Nephron progenitor cell (in vitro differentiated cells): ENCODE data around the gene DCBLD2.
"Not testable (repeated sequence)": the region's sequence is repeated elsewhere in the genome, so short reads cannot be mapped to it uniquely, and the experiment has no call there.

ENCODE experiments used
- DNase-seq: peaks from one replicate; pipeline ENCODE4 v3.0.0; 2021
- H3K27ac Mint-ChIP-seq: 2 replicates; pipeline ENCODE4 v1.8.0; 2021; ENCODE audit warnings: mild to moderate bottlenecking, moderate library complexity, mixed read lengths
- H3K27me3 Mint-ChIP-seq: 2 replicates; pipeline ENCODE4 v1.8.0; 2021; ENCODE audit warnings: mild to moderate bottlenecking, low read depth, mixed read lengths; ENCODE audit not compliant: poor library complexity
- H3K36me3 Mint-ChIP-seq: 2 replicates; pipeline ENCODE4 v1.8.0; 2021; ENCODE audit warnings: low read depth, mixed read lengths
- H3K4me1 Mint-ChIP-seq: 2 replicates; pipeline ENCODE4 v1.8.0; 2021; ENCODE audit warnings: mixed read lengths
- H3K4me3 Mint-ChIP-seq: 2 replicates; pipeline ENCODE4 v1.8.0; 2021; ENCODE audit warnings: mild to moderate bottlenecking, moderate library complexity, mixed read lengths
- H3K9me3 Mint-ChIP-seq: 2 replicates; pipeline ENCODE4 v1.8.0; 2021; ENCODE audit warnings: mild to moderate bottlenecking, moderate library complexity, mixed read lengths
- CTCF ChIP-seq: fragments of 200-600 bp; sonication (generic); IDR thresholded peaks from 2 replicates; pipeline ENCODE4 v1.5.0; 2021; ENCODE audit warnings: antibody characterized with exemption

Gene DCBLD2

DNA sequence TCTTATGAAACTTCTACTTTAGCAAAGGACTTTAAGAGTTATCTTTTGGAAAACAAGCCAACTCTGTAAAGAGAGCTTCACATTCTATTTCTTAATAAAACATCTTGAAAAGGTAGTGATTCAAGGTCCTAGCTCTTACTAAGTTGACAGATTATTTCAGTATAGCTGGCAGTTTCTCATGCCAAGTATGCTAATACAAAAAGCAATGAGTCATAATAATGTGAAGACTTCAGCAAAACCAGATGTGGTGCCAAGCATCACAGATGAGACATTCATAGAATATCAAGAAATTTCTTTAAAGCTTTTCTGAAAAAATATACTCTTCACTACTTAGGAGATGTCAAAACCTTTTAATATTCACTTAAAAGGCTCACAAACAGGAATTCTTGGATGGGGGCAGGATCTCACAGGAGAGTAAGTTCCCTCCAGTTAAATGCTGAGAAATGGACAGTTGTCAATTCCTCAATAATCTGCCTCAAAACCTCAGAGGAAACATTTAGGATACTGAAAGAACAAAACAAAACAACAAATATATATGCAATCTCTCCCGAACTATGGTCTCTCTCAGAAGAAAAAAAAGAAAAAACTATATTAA lies 45.6 kb downstream of the DCBLD2 start:
- TF ChIP-seq CTCF = no peak
- H3K4me1 Mint-ChIP-seq = no peaks in the 10 kb centered on the region
- H3K27ac Mint-ChIP-seq = no peak overlapping the region
- peaks cover 92% of the 10 kb centered on the region for H3K36me3 Mint-ChIP-seq
- no peaks in the 10 kb centered on the region for H3K27me3 Mint-ChIP-seq
- DNase-seq = no peak
- H3K9me3 Mint-ChIP-seq = peaks cover 61% of the 10 kb centered on the region
- H3K4me3 Mint-ChIP-seq = no peak overlapping the region

GRCh38 chr3:98848108-98848507 lies 53.4 kb downstream of the DCBLD2 start:
- Mint-ChIP-seq H3K27me3 (no peaks in the 10 kb centered on the region), H3K4me1 (no peaks in the 10 kb centered on the region), H3K9me3 (peaks cover 11% of the 10 kb centered on the region), H3K27ac (no peak overlapping the region), H3K36me3 (peaks cover 73% of the 10 kb centered on the region), H3K4me3 (no peak overlapping the region)
- no peak for TF ChIP-seq CTCF
- no peak for DNase-seq

- TF ChIP-seq CTCF = no peak
- H3K4me3 Mint-ChIP-seq = no peak overlapping the region
- peaks cover under 1% of the 10 kb centered on the region for H3K27me3 Mint-ChIP-seq
- H3K9me3 Mint-ChIP-seq = peaks cover 7% of the 10 kb centered on the region
- no peaks in the 10 kb centered on the region for H3K4me1 Mint-ChIP-seq
- peaks cover 73% of the 10 kb centered on the region for H3K36me3 Mint-ChIP-seq
- no peak for DNase-seq
- no peak overlapping the region for H3K27ac Mint-ChIP-seq
Observed at GRCh38 chr3:98846101-98846500, 55.4 kb downstream of the DCBLD2 start.

- Mint-ChIP-seq H3K36me3 (peaks cover 72% of the 10 kb centered on the region), H3K9me3 (peaks cover 25% of the 10 kb centered on the region), H3K27ac (no peak overlapping the region), H3K4me1 (no peaks in the 10 kb centered on the region), H3K27me3 (peaks cover 4% of the 10 kb centered on the region), H3K4me3 (no peak overlapping the region)
- no peak for DNase-seq
- no peak for TF ChIP-seq CTCF
Observed at GRCh38 chr3:98843266-98843959, 58.1 kb downstream of the DCBLD2 start.

DNA sequence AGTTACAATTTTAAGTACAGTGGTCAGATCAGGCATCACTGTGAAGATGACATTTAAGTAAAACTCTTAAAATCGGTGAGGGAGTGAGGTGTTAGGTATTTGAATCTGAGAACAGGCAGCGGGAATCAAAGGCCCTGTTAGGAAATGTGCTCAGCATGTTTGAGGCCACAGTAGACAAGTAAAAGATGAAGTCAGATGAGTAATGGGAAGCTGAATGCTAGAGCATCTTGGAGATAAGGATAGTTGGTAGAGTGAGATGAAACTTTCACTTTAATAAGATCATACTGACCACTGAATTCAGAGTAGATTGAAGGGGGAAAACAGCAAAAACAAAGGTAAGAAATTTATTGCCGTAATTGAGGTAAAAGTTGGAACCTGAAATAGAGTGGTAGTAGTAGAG lies 61.6 kb downstream of the DCBLD2 start:
- no peak for TF ChIP-seq CTCF
- Mint-ChIP-seq H3K4me3 (no peak overlapping the region), H3K9me3 (peaks cover 27% of the 10 kb centered on the region), H3K27ac (no peak overlapping the region), H3K4me1 (no peaks in the 10 kb centered on the region), H3K27me3 (peaks cover 4% of the 10 kb centered on the region), H3K36me3 (peaks cover 52% of the 10 kb centered on the region)
- DNase-seq = no peak

DNA sequence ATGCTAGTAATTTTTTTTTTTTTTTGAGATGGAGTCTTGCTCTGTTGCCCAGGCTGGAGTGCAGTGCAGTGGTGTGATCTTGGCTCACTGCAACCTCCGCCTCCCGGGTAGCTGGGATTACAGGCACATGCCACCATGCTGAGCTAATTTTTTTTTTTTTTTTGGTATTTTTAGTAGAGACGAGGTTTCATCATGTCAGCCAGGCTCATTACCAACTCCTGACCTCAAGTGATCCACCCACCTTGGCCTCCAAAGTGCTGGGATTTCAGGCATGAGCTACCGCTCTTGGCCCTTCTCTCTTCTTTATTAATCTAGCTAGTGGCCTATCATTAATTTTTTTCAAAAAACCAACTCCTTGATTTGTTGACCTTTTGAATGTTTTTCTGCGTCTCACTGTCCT lies 70.4 kb downstream of the DCBLD2 start:
- DNase-seq, H3K27ac Mint-ChIP-seq, H3K4me3 Mint-ChIP-seq, H3K27me3 Mint-ChIP-seq: not testable (repeated sequence)
- Mint-ChIP-seq H3K4me1 (peaks cover 11% of the 10 kb centered on the region), H3K9me3 (peaks cover 56% of the 10 kb centered on the region), H3K36me3 (peaks cover 59% of the 10 kb centered on the region)
